D721Med (cell line): Measurements from ENCODE around the gene SNTG2.

ENCODE experiments used
- DNase-seq: peaks from one replicate; pipeline ENCODE4 v3.0.0; 2011; ENCODE audit warnings: low spot score; ENCODE audit not compliant: insufficient read length
- FAIRE-seq: peaks from 2 replicates; lab custom pipeline; 2011; peaks lifted over from hg19 to GRCh38; lab: Jason Lieb, UNC
- TF ChIP-seq, protein P1 (sequence below): IDR thresholded peaks from 2 replicates; pipeline ENCODE4 v1.5.1; 2012; ENCODE audit warnings: mild to moderate bottlenecking, control low read depth; ENCODE audit not compliant: insufficient read depth; ENCODE audit errors: missing control alignments

The SNTG2 gene

DNA sequence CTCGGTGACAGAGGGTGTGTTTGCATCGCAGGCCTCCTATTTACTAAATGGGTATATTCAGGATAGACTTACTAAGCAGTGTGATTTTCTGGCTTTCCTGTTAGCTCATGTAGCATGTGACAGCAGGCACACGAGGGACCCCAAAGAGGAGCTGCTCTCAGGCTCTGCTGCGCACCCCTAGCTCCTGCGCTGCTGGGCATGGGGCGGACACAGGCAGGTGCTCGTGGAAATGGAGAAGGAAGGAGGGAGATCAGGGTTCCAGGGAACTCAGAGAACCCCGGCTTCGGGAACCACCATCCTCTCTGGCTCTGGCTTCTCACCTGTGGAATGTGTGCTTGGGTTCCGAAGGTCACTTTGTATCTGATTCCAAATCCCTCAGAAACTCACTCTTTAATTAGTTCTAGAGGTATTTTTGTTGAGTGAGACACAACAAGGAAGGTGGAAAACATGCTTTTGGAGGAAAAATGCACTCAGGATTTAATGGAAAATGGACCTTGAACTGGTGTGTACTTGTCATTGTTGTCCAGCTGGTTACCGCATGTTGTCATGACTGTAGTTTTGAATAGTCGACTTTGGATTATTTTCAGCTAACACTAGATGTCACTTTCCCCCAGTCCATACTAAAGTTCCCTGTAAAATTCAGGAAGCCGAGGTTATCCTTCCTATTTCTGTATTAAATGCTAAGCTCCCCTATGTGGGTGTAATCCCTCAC, 3.5 kb downstream of the SNTG2 start:
- no peak for FAIRE-seq
- no peak for DNase-seq
- TF ChIP-seq, protein P1, sequence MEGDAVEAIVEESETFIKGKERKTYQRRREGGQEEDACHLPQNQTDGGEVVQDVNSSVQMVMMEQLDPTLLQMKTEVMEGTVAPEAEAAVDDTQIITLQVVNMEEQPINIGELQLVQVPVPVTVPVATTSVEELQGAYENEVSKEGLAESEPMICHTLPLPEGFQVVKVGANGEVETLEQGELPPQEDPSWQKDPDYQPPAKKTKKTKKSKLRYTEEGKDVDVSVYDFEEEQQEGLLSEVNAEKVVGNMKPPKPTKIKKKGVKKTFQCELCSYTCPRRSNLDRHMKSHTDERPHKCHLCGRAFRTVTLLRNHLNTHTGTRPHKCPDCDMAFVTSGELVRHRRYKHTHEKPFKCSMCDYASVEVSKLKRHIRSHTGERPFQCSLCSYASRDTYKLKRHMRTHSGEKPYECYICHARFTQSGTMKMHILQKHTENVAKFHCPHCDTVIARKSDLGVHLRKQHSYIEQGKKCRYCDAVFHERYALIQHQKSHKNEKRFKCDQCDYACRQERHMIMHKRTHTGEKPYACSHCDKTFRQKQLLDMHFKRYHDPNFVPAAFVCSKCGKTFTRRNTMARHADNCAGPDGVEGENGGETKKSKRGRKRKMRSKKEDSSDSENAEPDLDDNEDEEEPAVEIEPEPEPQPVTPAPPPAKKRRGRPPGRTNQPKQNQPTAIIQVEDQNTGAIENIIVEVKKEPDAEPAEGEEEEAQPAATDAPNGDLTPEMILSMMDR: no peak

DNA sequence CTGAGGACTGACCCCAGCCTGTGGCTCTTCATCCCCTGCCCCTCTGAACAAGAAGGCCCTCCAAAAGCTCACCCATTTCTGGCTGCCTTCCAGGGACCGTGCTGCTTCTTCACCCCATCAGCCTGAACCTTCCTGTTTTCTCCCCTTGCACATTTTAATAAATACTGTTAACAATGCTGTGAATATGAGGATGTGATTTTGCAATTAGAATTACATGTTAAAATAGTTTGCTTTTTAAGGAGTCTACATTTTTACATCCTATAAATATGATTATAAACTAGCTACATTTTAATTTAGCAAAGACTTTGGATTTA, 4.0 kb downstream of the SNTG2 start:
- DNase-seq (no peak), FAIRE-seq (no peak)
- TF ChIP-seq, protein P1: no peak

DNA sequence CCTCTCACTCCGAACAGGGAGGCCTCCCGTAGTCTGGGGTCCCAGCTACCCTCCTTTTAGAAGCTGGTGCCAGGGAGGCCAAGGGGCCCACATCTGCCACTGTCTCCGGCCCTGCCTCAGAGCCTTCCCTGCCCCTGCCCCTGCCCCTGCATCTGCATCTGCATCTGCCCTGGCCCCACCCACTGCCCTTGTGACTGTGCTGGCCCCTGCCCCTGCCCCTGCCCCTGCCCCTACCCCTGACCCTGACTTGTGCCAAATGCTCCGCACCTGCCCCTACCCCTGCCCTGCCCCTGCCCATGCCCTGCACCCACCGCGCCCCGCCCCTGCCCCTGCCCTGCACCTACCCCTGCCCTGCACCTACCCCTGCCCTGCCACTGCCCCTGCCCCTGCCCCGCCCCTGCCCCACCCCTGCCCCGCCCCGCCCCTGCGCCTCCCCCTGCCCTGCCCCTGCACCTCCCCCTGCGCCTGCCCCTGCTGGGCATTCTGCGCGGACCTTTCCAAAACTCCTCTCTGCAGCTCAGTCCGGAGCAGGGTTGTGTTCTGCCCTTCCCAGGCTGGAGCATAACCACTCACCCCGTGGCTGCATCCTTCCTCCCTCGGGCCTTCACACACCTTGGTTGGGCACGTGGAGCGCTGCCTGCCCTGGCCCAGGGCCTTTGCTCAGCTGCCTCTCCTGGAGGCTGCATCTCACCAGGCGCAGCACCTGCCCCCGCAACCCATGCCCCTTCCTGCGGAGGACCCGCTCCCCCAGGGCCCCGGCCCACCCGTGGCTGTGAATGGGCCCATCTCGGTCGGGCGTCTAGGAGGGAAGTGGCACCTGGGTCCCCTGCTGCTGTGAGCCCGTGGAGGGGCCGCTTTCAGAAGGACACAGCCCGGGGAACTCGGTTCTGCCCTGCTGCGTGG, 5.4 kb downstream of the SNTG2 start:
- FAIRE-seq (no peak), DNase-seq (no peak)
- TF ChIP-seq, protein P1: no peak

DNA sequence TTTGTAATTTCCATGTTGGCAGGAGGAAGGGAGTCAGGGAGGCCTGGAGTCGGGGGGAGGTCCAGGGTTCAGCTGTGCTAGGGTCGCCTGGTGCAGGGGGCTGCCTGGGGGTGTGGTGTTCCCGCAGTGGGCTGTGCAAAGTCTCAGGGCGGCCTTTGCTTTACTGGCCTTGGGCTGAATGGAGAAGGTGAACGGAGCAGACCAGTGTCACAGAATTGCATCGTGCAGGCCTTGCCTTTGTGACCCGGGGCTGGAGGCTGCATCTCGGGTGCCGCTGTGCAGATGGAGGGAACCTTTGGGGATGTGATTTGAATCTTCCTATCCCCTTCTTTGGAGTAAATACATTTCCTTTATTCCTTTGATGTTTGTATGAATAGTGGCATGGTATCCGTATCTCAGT, 8.8 kb downstream of the SNTG2 start:
- DNase-seq: no peak
- TF ChIP-seq, protein P1: no peak
- no peak for FAIRE-seq

DNA sequence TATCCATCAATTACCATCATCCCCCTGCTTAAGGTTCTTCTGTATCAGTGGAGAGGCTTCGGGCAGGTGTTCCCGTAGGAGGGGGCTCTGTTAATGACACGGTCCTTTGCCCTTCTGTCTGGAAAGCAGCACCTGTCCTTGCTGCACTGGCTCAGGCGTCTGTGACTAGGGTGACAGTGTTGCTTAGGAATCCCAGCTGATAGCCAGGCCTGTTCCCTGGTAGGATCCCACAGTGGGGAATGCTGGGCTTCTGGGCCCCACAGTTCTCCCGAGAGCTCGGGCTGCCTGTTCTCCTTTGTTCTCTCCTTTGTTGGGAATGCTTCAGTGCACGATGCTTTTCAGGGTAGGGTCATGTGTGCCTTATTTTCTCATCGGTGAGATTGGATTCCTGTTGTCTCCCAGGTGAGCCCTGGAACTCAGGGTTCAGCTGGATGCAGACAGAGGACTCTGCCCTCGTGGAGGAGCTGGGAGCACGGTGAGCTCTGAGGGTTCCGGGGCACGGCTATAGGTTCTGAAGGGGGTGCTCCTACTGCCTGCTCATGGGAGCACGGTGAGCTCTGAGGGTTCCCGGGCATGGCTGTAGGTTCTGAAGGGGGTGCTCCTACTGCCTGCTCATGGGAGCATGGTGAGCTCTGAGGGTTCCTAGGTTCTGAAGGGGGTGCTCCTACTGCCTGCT, 9.6 kb downstream of the SNTG2 start:
- TF ChIP-seq, protein P1: no peak
- DNase-seq (no peak), FAIRE-seq (no peak)

DNA sequence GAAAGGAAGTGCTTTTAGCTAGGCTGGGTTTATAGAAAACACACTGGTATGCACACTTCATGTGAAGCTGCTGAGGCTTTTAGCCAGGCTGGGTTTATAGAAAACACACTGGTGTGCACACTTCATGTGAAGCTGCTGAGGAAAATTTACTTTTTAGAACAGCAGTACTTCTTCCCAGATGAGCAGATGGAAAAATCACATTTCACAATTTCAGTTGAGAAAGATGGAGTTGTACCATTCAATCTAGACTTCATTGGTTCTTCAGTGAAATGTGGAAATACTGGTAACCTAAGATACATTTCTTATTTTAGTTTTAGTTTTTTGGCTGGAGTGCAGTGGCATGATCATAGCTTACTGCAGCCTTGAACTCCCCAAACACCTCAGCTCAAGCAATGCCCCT, 11.1 kb downstream of the SNTG2 start:
- no peak for FAIRE-seq
- TF ChIP-seq, protein P1: no peak
- DNase-seq: no peak
